Measurements from ENCODE around the gene PSMD2. TPM values are rescaled to one million over a fixed set of nuclear protein-coding genes. Genes with fewer than 3 reads are reported as not detected.
A peak's percentile ranks its signal among the peaks of the same experiment; 100 is the strongest.

PSMD2 gene
- total RNA-seq, 1 donor from 2014 or later = 269 TPM

DNA sequence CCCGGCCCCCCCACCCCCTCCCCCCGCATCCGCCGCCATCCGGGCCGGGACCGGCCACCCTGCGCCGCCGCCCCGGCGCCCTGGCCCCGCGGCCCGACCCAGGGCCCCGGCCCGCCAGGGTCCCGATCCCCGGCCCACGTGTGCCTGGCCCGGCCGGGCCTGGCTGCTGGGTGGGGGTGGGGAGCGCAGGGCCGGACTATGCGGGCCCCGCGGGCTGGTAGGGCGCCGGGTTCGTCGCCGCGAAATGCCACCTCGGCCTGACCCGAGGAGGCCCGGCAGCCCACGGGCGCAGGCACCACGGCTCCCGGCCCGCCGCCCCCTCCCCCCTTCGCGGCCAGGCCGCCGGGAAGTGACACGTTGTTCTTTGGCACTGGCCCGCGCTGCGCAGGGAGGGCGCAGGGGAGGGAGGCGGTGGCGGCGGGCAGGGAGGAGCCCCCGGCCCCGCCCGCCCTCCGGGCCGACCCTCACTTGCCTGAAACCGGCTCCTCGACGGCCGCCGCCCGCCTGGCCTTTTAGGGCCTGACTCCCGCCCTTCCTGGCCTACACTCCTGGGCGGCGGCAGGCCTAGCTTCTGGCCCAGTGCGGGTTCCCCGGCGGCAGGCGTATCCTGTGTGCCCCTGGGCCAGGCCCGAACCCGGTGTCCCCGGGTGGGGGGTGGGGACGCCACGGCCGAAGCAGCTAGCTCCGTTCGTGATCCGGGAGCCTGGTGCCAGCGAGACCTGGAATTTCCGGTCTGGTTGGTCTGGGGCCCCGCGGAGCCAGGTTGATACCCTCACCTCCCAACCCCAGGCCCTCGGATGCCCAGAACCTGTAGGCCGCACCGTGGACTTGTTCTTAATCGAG lies 15.9 kb downstream of the PSMD2 start:
- H3K36me3 Mint-ChIP-seq (ENCODE audit: insufficient read depth) = peaks cover 13% of the 10 kb centered on the region
- TF ChIP-seq, protein P1, sequence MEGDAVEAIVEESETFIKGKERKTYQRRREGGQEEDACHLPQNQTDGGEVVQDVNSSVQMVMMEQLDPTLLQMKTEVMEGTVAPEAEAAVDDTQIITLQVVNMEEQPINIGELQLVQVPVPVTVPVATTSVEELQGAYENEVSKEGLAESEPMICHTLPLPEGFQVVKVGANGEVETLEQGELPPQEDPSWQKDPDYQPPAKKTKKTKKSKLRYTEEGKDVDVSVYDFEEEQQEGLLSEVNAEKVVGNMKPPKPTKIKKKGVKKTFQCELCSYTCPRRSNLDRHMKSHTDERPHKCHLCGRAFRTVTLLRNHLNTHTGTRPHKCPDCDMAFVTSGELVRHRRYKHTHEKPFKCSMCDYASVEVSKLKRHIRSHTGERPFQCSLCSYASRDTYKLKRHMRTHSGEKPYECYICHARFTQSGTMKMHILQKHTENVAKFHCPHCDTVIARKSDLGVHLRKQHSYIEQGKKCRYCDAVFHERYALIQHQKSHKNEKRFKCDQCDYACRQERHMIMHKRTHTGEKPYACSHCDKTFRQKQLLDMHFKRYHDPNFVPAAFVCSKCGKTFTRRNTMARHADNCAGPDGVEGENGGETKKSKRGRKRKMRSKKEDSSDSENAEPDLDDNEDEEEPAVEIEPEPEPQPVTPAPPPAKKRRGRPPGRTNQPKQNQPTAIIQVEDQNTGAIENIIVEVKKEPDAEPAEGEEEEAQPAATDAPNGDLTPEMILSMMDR (IDR thresholded peaks at IDR 0.05; ENCODE audit: unreplicated experiment) = no peak
- H3K27me3 Mint-ChIP-seq = no peaks in the 10 kb centered on the region
- peak overlapping the region; percentile 79 for H3K4me3 Mint-ChIP-seq (ENCODE audit: low read depth)
- H3K4me1 Mint-ChIP-seq (ENCODE audit: low read depth) = peaks cover 19% of the 10 kb centered on the region
- H3K9me3 Mint-ChIP-seq (ENCODE audit: low read depth) = no peaks in the 10 kb centered on the region
- peak overlapping the region; percentile 92 for H3K27ac Mint-ChIP-seq
- peak; percentile 55 for DNase-seq (ENCODE audit: low spot score, unreplicated experiment)

DNA sequence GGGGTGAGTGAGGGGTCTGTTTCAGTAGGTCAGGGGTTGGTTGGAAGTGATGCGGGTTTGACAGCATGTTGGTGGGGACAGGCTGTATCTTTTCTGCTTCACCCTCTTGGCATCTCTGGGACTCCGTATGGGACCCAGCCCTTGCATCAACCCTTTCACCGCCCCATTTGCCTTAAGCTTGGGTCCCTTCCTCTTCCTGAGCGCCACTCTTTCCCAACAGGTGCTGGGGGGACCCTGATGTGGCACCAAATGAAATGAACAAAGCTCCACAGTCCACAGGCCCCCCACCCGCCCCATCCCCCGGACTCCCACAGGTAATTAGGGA lies 16.5 kb downstream of the PSMD2 start:
- TF ChIP-seq, protein P1 (IDR thresholded peaks at IDR 0.05; ENCODE audit: unreplicated experiment) = no peak
- no peaks in the 10 kb centered on the region for H3K9me3 Mint-ChIP-seq (ENCODE audit: low read depth)
- H3K4me1 Mint-ChIP-seq (ENCODE audit: low read depth) = peaks cover 19% of the 10 kb centered on the region
- DNase-seq (ENCODE audit: low spot score, unreplicated experiment) = no peak
- peak overlapping the region; percentile 92 for H3K27ac Mint-ChIP-seq
- peaks cover 12% of the 10 kb centered on the region for H3K36me3 Mint-ChIP-seq (ENCODE audit: insufficient read depth)
- H3K4me3 Mint-ChIP-seq (ENCODE audit: low read depth) = peak overlapping the region; percentile 79
- no peaks in the 10 kb centered on the region for H3K27me3 Mint-ChIP-seq

DNA sequence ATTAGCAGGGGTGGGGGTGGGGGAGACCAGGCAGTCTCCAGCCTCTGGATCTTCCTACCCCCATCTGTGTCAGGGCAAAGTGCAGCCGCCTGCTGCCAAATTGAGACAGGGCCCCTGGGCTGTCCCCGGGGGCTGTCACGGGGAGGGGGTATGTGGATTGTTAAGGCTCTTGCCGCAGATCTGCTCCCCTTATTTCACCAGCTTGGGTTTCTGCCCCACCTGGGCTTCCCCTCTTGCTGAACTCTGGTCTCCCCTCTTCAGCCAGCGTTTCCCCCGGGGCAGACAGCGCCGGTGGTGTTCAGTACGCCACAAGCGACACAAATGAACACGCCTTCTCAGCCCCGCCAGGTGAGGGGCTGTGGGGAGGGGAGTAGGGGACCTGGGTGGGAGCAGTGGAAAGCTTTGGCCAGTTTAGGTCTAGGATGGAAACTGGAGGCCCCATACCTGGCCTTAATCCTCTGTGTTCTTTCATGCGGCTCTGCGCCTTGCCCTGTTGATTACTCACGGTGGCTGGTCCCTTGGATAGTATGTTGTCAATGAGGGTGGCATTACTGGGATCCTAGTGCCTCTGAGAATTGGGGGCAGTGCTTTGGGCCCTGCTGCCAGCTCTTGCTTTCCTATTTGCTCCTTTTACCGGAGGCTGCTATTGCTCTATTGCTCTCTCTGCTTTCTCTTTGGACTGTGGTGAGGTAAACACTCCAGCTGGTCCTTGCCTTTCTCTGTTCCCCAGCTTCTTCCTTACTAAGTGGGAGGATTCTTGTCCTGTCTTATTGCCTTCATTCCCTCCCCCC lies 17.0 kb downstream of the PSMD2 start:
- peaks cover 19% of the 10 kb centered on the region for H3K4me1 Mint-ChIP-seq (ENCODE audit: low read depth)
- peak overlapping the region; percentile 79 for H3K4me3 Mint-ChIP-seq (ENCODE audit: low read depth)
- H3K27ac Mint-ChIP-seq = peak overlapping the region; percentile 94
- H3K27me3 Mint-ChIP-seq = no peaks in the 10 kb centered on the region
- H3K36me3 Mint-ChIP-seq (ENCODE audit: insufficient read depth) = peaks cover 16% of the 10 kb centered on the region
- no peaks in the 10 kb centered on the region for H3K9me3 Mint-ChIP-seq (ENCODE audit: low read depth)
- no peak for DNase-seq (ENCODE audit: low spot score, unreplicated experiment)
- TF ChIP-seq, protein P1 (IDR thresholded peaks at IDR 0.05; ENCODE audit: unreplicated experiment) = no peak

DNA sequence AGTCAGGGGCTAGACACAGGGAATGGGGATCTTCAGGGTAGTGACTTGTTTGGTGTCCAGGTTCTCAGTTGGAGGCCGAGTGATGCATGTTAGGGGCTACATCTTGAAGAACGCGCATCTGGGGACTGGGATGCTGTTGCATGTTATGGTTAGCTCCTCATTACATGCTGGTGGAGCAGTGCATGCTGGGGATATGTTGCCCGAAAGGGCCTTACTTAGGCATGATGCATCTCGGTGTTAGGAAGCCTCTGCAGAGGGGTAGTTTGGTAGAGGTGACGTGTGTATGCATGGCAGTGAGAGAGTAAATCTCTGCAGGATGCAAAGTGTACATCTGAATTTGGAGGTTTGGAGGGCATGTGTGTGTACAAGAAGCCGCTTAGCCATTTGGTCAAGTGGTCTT lies 17.8 kb downstream of the PSMD2 start:
- peaks cover 21% of the 10 kb centered on the region for H3K36me3 Mint-ChIP-seq (ENCODE audit: insufficient read depth)
- TF ChIP-seq, protein P1 (IDR thresholded peaks at IDR 0.05; ENCODE audit: unreplicated experiment) = no peak
- H3K4me1 Mint-ChIP-seq (ENCODE audit: low read depth) = peaks cover 19% of the 10 kb centered on the region
- DNase-seq (ENCODE audit: low spot score, unreplicated experiment) = no peak
- no peaks in the 10 kb centered on the region for H3K9me3 Mint-ChIP-seq (ENCODE audit: low read depth)
- H3K27me3 Mint-ChIP-seq = no peaks in the 10 kb centered on the region
- H3K27ac Mint-ChIP-seq = peak overlapping the region; percentile 94
- H3K4me3 Mint-ChIP-seq (ENCODE audit: low read depth) = peak overlapping the region; percentile 79

DNA sequence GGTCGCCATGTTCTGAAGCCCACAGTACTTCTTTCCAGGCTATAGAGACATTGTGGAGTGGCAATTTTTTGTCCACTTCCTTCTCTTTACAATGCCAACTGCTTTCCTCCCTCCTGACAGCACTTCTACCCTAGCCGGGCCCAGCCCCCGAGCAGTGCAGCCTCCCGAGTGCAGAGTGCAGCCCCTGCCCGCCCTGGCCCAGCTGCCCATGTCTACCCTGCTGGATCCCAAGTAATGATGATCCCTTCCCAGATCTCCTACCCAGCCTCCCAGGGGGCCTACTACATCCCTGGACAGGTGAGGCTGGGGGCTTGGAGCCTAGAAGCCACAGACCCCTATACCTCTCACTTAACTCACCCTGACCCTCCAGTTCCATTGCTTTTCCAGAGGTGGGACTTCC lies 18.2 kb downstream of the PSMD2 start:
- H3K4me3 Mint-ChIP-seq (ENCODE audit: low read depth) = peak overlapping the region; percentile 79
- no peaks in the 10 kb centered on the region for H3K27me3 Mint-ChIP-seq
- peaks cover 21% of the 10 kb centered on the region for H3K36me3 Mint-ChIP-seq (ENCODE audit: insufficient read depth)

More for the DNA sequence above, 18.2 kb downstream of the PSMD2 start:
- Mint-ChIP-seq H3K27ac (peak overlapping the region; percentile 94), H3K9me3 (ENCODE audit: low read depth) (no peaks in the 10 kb centered on the region), H3K4me1 (ENCODE audit: low read depth) (peaks cover 19% of the 10 kb centered on the region)
- DNase-seq (ENCODE audit: low spot score, unreplicated experiment) = no peak
- TF ChIP-seq, protein P1 (IDR thresholded peaks at IDR 0.05; ENCODE audit: unreplicated experiment) = no peak
